Measurements from ENCODE around the gene EMILIN1. TPM values are rescaled to one million over a fixed set of nuclear protein-coding genes. Genes with fewer than 3 reads are reported as not detected.

EMILIN1 gene
- total and polyA plus RNA-seq, 10 of the 15 experiments (the other 5 are each of a cell fraction or from before 2014, with no cell fraction given), result 0.01 to 2.3 (median 1.2) TPM; not detected in 2

DNA sequence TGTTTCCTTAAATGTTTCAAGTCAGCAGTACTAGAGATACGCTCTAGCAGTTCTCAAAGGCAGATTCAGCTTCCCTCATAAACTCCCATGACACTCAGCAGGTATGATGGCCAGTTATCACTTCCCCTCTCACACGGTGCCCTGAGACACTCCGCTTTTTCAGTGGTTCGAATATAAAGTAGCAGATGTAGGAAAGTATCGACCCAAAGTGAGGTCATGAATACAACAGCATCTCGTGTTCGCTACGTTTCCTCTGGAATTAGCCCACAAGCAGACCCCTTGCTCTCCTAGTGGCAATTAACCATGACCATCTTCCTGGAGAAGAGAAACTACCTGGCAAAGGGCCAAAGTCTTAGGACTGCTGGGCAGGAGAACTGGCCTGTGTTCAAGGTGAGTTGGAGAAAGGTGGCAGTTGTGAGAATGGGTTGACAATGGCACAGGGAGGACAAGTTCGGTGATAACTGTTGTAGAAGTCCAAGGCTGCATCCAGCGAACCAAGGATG, 36.2 kb upstream of the EMILIN1 start (continued):
- TF ChIP-seq TAF1 (IDR thresholded peaks at IDR 0.05; ENCODE audit: borderline replicate concordance, low read depth, low read length), result no peak
- 0 out of 2 replicates have a peak, but pooled peaks have one; percentile 29 for TF ChIP-seq MEF2A (IDR thresholded peaks at IDR 0.05; ENCODE audit: insufficient read depth, low read depth, low read length)
- no peak for TF ChIP-seq SIX5 (IDR thresholded peaks at IDR 0.05; ENCODE audit: low read depth, low read length, severe bottlenecking)
- TF ChIP-seq EGR1 (IDR thresholded peaks at IDR 0.05; ENCODE audit: borderline replicate concordance in 1 of 2, low read depth in 2 of 2, low read length in 2 of 2), result 0 out of 3 replicates have a peak, but pooled peaks of 1 of the 2 experiments have one; percentile 16
- no peak for TF ChIP-seq FOXM1 (IDR thresholded peaks at IDR 0.05; ENCODE audit: low read depth, low read length)
- peak; percentile 50; the same call in 1 of the 2 replicates for TF ChIP-seq ZBED1 (IDR thresholded peaks at IDR 0.05; ENCODE audit: borderline replicate concordance)
- TF ChIP-seq GATAD2B (conservative IDR thresholded peaks at IDR 0.05; ENCODE audit: low read depth), result 0 out of 2 replicates have a peak, but pooled peaks have one; percentile 27
- no peak for TF ChIP-seq KAT2A (conservative IDR thresholded peaks at IDR 0.05; ENCODE audit: control insufficient read depth, low read depth, low read length)
- peak; percentile 41; the same call in 1 of the 2 replicates for TF ChIP-seq CREM (IDR thresholded peaks at IDR 0.05; ENCODE audit: low read depth)

DNA sequence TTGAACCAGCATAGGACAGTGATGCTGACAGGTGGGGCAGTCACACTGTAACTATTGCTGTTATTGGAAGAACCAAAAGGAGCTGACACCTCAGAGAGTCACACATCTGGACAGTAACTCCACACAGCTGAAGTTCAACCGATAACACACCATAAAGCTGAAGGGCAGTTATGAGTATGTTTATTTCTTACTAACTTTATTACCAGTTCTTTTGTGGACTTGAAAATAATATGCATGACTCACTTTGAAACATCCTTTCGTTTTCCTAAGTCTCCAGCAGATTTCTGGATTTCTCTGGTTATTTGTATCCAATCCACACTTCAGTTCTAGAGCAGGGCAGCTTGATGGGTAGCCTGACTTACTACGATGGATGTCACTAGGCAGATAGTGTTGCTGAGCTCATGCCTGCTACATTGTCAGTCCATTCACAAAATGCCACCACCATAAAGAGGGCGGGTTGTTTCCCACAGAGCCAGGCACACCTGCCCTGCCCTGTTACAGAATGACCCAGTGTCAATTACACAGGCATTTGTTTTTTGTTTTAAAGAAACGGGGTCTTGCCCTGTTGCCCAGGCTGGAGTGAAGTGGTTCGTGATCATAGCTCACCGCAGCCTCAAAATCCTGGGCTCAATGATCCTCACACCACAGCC, 35.3 kb upstream of the EMILIN1 start:
- ATAC-seq, result no peak
- peaks cover 22 to 27% of the 10 kb centered on the region in 2 experiments for H3K36me3 ChIP-seq (ENCODE audit: control insufficient read depth in 2 of 2, insufficient read depth in 2 of 2, low read length in 1 of 2)
- H3K9ac ChIP-seq (ENCODE audit: control insufficient read depth, insufficient read depth, low read length), result no peak overlapping the region
- peaks cover 33% of the 10 kb centered on the region for H3K4me1 ChIP-seq (ENCODE audit: control insufficient read depth, insufficient read depth, low read length)
- ChIA-PET POLR2A (interaction anchor here (0.8 to 1.4 kb wide), 3 partner anchors 8 to 10 kb away, joined by 4 read pairs; partner anchors contain the start of gene AGBL5), SMC1A (ENCODE audit: uncharacterized antibody, unreplicated experiment) (interaction anchor here (0.8 to 2.8 kb wide), 6 partner anchors 8 to 74 kb away, joined by 3 to 15 read pairs (median 4); partner anchors contain the start of genes AGBL5 and TMEM214), CTCF (interaction anchor here (1.1 kb wide), 1 partner anchor 81 kb away, joined by 3 read pairs; no protein-coding TSS in a partner anchor), RAD21 (ENCODE audit: unreplicated experiment) (interaction anchor here (0.6 to 4.1 kb wide), 2 partner anchors 8 to 39 kb away, joined by 3 to 31 read pairs; partner anchors contain the start of gene AGBL5)
- no peak overlapping the region for H2AFZ ChIP-seq (ENCODE audit: control insufficient read depth, low read depth, low read length)
- FAIRE-seq, result peak; percentile 57
- no peaks in the 10 kb centered on the region for H4K20me1 ChIP-seq (ENCODE audit: control insufficient read depth, insufficient read depth)
- no peak; the same call in 1 of the 2 replicates for TF ChIP-seq PML (IDR thresholded peaks at IDR 0.05; ENCODE audit: low read length)
- TF ChIP-seq POLR2A (IDR thresholded peaks at IDR 0.05; ENCODE audit: low read depth, low read length), result peak; percentile 54; the same call in 1 of the 2 replicates
- TF ChIP-seq, protein P1, sequence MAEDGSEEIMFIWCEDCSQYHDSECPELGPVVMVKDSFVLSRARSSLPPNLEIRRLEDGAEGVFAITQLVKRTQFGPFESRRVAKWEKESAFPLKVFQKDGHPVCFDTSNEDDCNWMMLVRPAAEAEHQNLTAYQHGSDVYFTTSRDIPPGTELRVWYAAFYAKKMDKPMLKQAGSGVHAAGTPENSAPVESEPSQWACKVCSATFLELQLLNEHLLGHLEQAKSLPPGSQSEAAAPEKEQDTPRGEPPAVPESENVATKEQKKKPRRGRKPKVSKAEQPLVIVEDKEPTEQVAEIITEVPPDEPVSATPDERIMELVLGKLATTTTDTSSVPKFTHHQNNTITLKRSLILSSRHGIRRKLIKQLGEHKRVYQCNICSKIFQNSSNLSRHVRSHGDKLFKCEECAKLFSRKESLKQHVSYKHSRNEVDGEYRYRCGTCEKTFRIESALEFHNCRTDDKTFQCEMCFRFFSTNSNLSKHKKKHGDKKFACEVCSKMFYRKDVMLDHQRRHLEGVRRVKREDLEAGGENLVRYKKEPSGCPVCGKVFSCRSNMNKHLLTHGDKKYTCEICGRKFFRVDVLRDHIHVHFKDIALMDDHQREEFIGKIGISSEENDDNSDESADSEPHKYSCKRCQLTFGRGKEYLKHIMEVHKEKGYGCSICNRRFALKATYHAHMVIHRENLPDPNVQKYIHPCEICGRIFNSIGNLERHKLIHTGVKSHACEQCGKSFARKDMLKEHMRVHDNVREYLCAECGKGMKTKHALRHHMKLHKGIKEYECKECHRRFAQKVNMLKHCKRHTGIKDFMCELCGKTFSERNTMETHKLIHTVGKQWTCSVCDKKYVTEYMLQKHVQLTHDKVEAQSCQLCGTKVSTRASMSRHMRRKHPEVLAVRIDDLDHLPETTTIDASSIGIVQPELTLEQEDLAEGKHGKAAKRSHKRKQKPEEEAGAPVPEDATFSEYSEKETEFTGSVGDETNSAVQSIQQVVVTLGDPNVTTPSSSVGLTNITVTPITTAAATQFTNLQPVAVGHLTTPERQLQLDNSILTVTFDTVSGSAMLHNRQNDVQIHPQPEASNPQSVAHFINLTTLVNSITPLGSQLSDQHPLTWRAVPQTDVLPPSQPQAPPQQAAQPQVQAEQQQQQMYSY (CRISPR knock-in tag; IDR thresholded peaks at IDR 0.05), result no peak
- no peaks in the 10 kb centered on the region for H3K27me3 ChIP-seq (replicated peaks in 1 of 2; ENCODE audit: control insufficient read depth in 2 of 2, insufficient read depth in 2 of 2, low read length in 1 of 2)
- no peak overlapping the region for H3K4me2 ChIP-seq (ENCODE audit: control insufficient read depth, insufficient read depth)
- BruUV-seq (replicated peaks), result no TSS peak
- intact Hi-C loops (cut with micrococcal nuclease; ENCODE audit: unreplicated experiment) (no loop called here), in situ Hi-C loops (cut with MboI) (no loop called here)
- WGBS (ENCODE audit: insufficient coverage, insufficient replicate concordance, low lambda C conversion rate, missing lambda C conversion rate), result 83% methylated on average over 7 of the region's 7 CpGs
- DNase-seq (ENCODE audit: low read depth, low spot score), result no peak
- H3K27ac ChIP-seq (ENCODE audit: control insufficient read depth, insufficient read depth), result no peak overlapping the region
- H3K79me2 ChIP-seq (ENCODE audit: control insufficient read depth, insufficient read depth, low read length), result no peaks in the 10 kb centered on the region
- H3K9me3 ChIP-seq (replicated peaks; ENCODE audit: control insufficient read depth, insufficient read depth, low read length), result no peaks in the 10 kb centered on the region
- no peak overlapping the region for H3K4me3 ChIP-seq

Data from GM12878 (cell line).